Neutrophil (primary cell): Measurements from ENCODE around the gene MAPK8IP3.

Source experiments
- H3K27ac ChIP-seq: fragments of 200-600 bp; sonication (generic); 2 replicates; pipeline ENCODE4 v1.5.1; 2016; ENCODE audit warnings: mild to moderate bottlenecking, moderate library complexity
- H3K27me3 ChIP-seq: fragments of 200-600 bp; sonication (generic); 2 replicates; pipeline ENCODE4 v1.6.0; 2016; ENCODE audit warnings: mild to moderate bottlenecking
- H3K36me3 ChIP-seq: fragments of 200-600 bp; sonication (generic); 2 replicates; pipeline ENCODE4 v1.5.1; 2017
- H3K4me1 ChIP-seq, 2 experiments: fragments of 200-600 bp in 1 of 2; sonication (generic) in 1 of 2; 1 replicate in 1 of 2; 2 replicates in 1 of 2; pipeline versions ENCODE4 v1.5.1 to v1.6.1; 2013 to 2016; ENCODE audit warnings: low read depth in 1 of 2, low read length in 1 of 2, mild to moderate bottlenecking in 1 of 2, moderate library complexity in 1 of 2; ENCODE audit not compliant: control insufficient read depth in 1 of 2, insufficient read depth in 1 of 2
- H3K4me3 ChIP-seq, 2 experiments: fragments of 200-600 bp in 1 of 2; sonication (generic) in 1 of 2; 1 replicate in 1 of 2; 2 replicates in 1 of 2; pipeline ENCODE4 v1.5.1; 2013 to 2016; ENCODE audit warnings: low read depth in 1 of 2, low read length in 1 of 2, mild to moderate bottlenecking in 1 of 2, moderate library complexity in 1 of 2
- H3K9me3 ChIP-seq: fragments of 200-600 bp; sonication (generic); 2 replicates; pipeline ENCODE4 v1.5.1; 2016
- CTCF ChIP-seq: fragments of 200-600 bp; sonication (generic); IDR thresholded peaks from 2 replicates; pipeline ENCODE4 v1.5.1; 2016; ENCODE audit warnings: antibody characterized with exemption

The MAPK8IP3 gene

GRCh38 chr16:1772908-1773702 lies 67.1 kb downstream of the MAPK8IP3 start, which contains the start of gene MRPS34:
MRPS34 (minus strand) TSS chr16:1773134; CDS start chr16:1773119, 15 bp downstream.
- TF ChIP-seq CTCF = peak; percentile 81
- peaks cover 35 to 51% of the 10 kb centered on the region in 2 experiments for H3K4me1 ChIP-seq

GRCh38 chr16:1773703-1774447 lies 67.9 kb downstream of the MAPK8IP3 start:
- no peak for TF ChIP-seq CTCF
- H3K27ac ChIP-seq = peak overlapping the region; percentile 95
- peak overlapping the region; percentile 89 to 100 for H3K4me3 ChIP-seq
- peaks cover 35 to 51% of the 10 kb centered on the region in 2 experiments for H3K4me1 ChIP-seq
- H3K36me3 ChIP-seq = peaks cover 48% of the 10 kb centered on the region
- H3K9me3 ChIP-seq = no peaks in the 10 kb centered on the region
- peaks cover 8% of the 10 kb centered on the region for H3K27me3 ChIP-seq

More at GRCh38 chr16:1772908-1773702, 67.1 kb downstream of the MAPK8IP3 start, which contains the start of gene MRPS34:
- peak within 1 kb of the TSS; percentile 89 to 100 for H3K4me3 ChIP-seq
- peaks cover 48% of the 10 kb centered on the region for H3K36me3 ChIP-seq
- peaks cover 8% of the 10 kb centered on the region for H3K27me3 ChIP-seq
- no peaks in the 10 kb centered on the region for H3K9me3 ChIP-seq
- H3K27ac ChIP-seq = peak within 1 kb of the TSS; percentile 95

- no peaks in the 10 kb centered on the region for H3K9me3 ChIP-seq
- H3K27ac ChIP-seq = peak overlapping the region; percentile 95
- peak overlapping the region; percentile 89 to 100 for H3K4me3 ChIP-seq
- peaks cover 48% of the 10 kb centered on the region for H3K36me3 ChIP-seq
- peaks cover 8% of the 10 kb centered on the region for H3K27me3 ChIP-seq
- H3K4me1 ChIP-seq = peaks cover 35 to 51% of the 10 kb centered on the region in 2 experiments
- no peak for TF ChIP-seq CTCF
These were observed 68.4 kb downstream of the MAPK8IP3 start for GRCh38 chr16:1774448-1774780.

GRCh38 chr16:1775006-1775845 lies 69.2 kb downstream of the MAPK8IP3 start:
- Histone ChIP-seq H3K4me3 (no peak overlapping the region), H3K9me3 (no peaks in the 10 kb centered on the region), H3K4me1 (peaks cover 34 to 48% of the 10 kb centered on the region in 2 experiments), H3K27ac (peak overlapping the region; percentile 95), H3K36me3 (peaks cover 53% of the 10 kb centered on the region), H3K27me3 (peaks cover 7% of the 10 kb centered on the region)
- TF ChIP-seq CTCF = no peak
